HAP-1 (cell line): ENCODE results near the gene KRTAP10-4.
"Not testable (repeated sequence)": the region's sequence is repeated elsewhere in the genome, so short reads cannot be mapped to it uniquely, and the experiment has no call there.

Experiments used
- DNase-seq, 2 experiments: peaks; one replicate each; pipeline ENCODE4 v3.0.0-alpha.2; 2016 to 2020; ENCODE audit warnings: low spot score in 2 of 2
- H3K27me3 ChIP-seq: fragments of 250-450 bp; sonication (Bioruptor Pico); 2 replicates; pipeline ENCODE4 v1.5.1; 2020; ENCODE audit warnings: low read depth, mild to moderate bottlenecking, moderate library complexity
- H3K36me3 ChIP-seq: fragments of 250-450 bp; sonication (Bioruptor Pico); replicated peaks from 2 replicates; pipeline ENCODE4 v1.5.1; 2020; ENCODE audit warnings: mild to moderate bottlenecking
- H3K4me1 ChIP-seq: fragments of 250-450 bp; sonication (Bioruptor Pico); 2 replicates; pipeline ENCODE4 v1.5.1; 2020; ENCODE audit warnings: mild to moderate bottlenecking
- H3K4me3 ChIP-seq: fragments of 250-450 bp; sonication (Bioruptor Pico); 2 replicates; pipeline ENCODE4 v1.5.1; 2020; ENCODE audit warnings: mild to moderate bottlenecking, moderate library complexity
- H3K9me3 ChIP-seq: fragments of 250-450 bp; sonication (Bioruptor Pico); 2 replicates; pipeline ENCODE4 v1.5.1; 2020; ENCODE audit warnings: mild to moderate bottlenecking, moderate library complexity
- in situ Hi-C: fragments of 300-500 bp; cut with MboI; formaldehyde crosslinking; loops from 3 replicates; pipeline ENCODE4 v1.14.3; 2020; ENCODE audit warnings: low sequenced_read_pairs, inconsistent platforms, mixed read lengths

Gene KRTAP10-4

GRCh38 chr21:44558329-44558675, 15.2 kb upstream of the KRTAP10-4 start:
- DNase-seq, H3K9me3 ChIP-seq, H3K4me1 ChIP-seq, H3K36me3 ChIP-seq, in situ Hi-C loops, H3K4me3 ChIP-seq: not testable (repeated sequence)
- peaks cover 22% of the 10 kb centered on the region for H3K27me3 ChIP-seq

GRCh38 chr21:44558695-44559094, 14.8 kb upstream of the KRTAP10-4 start, which contains the start of gene KRTAP10-3:
Gene KRTAP10-3, minus strand, starts transcription at chr21:44558795. Its CDS starts 80 bp downstream, at chr21:44558715.
- Histone ChIP-seq H3K36me3 (no peaks in the 10 kb centered on the region), H3K27me3 (peaks cover 19% of the 10 kb centered on the region), H3K4me3 (no peak within 1 kb of the TSS), H3K9me3 (no peaks in the 10 kb centered on the region), H3K4me1 (no peaks in the 10 kb centered on the region)
- in situ Hi-C loops: no loop called here
- no peak for DNase-seq

GRCh38 chr21:44564099-44564498, 9.4 kb upstream of the KRTAP10-4 start:
- in situ Hi-C loops: no loop called here
- Histone ChIP-seq H3K4me1 (no peaks in the 10 kb centered on the region), H3K27me3 (no peaks in the 10 kb centered on the region; the same call in 1 of the 2 replicates), H3K36me3 (no peaks in the 10 kb centered on the region), H3K9me3 (no peaks in the 10 kb centered on the region), H3K4me3 (no peak overlapping the region)
- no peak for DNase-seq

GRCh38 chr21:44564886-44565598, 8.5 kb upstream of the KRTAP10-4 start:
- Histone ChIP-seq H3K36me3 (no peaks in the 10 kb centered on the region), H3K4me3 (no peak overlapping the region), H3K9me3 (no peaks in the 10 kb centered on the region), H3K27me3 (no peaks in the 10 kb centered on the region; the same call in 1 of the 2 replicates), H3K4me1 (no peaks in the 10 kb centered on the region)
- no peak for DNase-seq
- in situ Hi-C loops: no loop called here

- H3K36me3 ChIP-seq: no peaks in the 10 kb centered on the region
- no peak overlapping the region for H3K4me3 ChIP-seq
- H3K9me3 ChIP-seq: no peaks in the 10 kb centered on the region
- H3K4me1 ChIP-seq: no peaks in the 10 kb centered on the region
- in situ Hi-C loops: no loop called here
- DNase-seq: no peak
- H3K27me3 ChIP-seq: no peaks in the 10 kb centered on the region
These were observed 7.1 kb upstream of the KRTAP10-4 start for GRCh38 chr21:44566403-44566802.

GRCh38 chr21:44567481-44568171, 5.9 kb upstream of the KRTAP10-4 start:
- in situ Hi-C loops: no loop called here

GRCh38 chr21:44568261-44568660, 5.3 kb upstream of the KRTAP10-4 start:
- in situ Hi-C loops: no loop called here
- H3K4me3 ChIP-seq: no peak overlapping the region
- H3K4me1 ChIP-seq: no peaks in the 10 kb centered on the region
- DNase-seq: no peak
- no peaks in the 10 kb centered on the region for H3K27me3 ChIP-seq
- no peaks in the 10 kb centered on the region for H3K9me3 ChIP-seq
- no peaks in the 10 kb centered on the region for H3K36me3 ChIP-seq

More at GRCh38 chr21:44567481-44568171, 5.9 kb upstream of the KRTAP10-4 start:
- H3K4me1 ChIP-seq: no peaks in the 10 kb centered on the region
- no peaks in the 10 kb centered on the region for H3K36me3 ChIP-seq
- no peaks in the 10 kb centered on the region for H3K9me3 ChIP-seq
- DNase-seq: no peak
- no peaks in the 10 kb centered on the region for H3K27me3 ChIP-seq
- H3K4me3 ChIP-seq: no peak overlapping the region

GRCh38 chr21:44568667-44569556, 4.6 kb upstream of the KRTAP10-4 start:
- H3K36me3 ChIP-seq: no peaks in the 10 kb centered on the region
- in situ Hi-C loops: no loop called here
- no peaks in the 10 kb centered on the region for H3K4me1 ChIP-seq

GRCh38 chr21:44569861-44570517, 3.5 kb upstream of the KRTAP10-4 start:
- no peak for DNase-seq
- H3K27me3 ChIP-seq: no peaks in the 10 kb centered on the region
- H3K4me3 ChIP-seq: no peak overlapping the region
- H3K9me3 ChIP-seq: no peaks in the 10 kb centered on the region
- H3K4me1 ChIP-seq: no peaks in the 10 kb centered on the region
- no peaks in the 10 kb centered on the region for H3K36me3 ChIP-seq
- in situ Hi-C loops: no loop called here

More at GRCh38 chr21:44568667-44569556, 4.6 kb upstream of the KRTAP10-4 start:
- H3K27me3 ChIP-seq: no peaks in the 10 kb centered on the region
- no peak overlapping the region for H3K4me3 ChIP-seq
- H3K9me3 ChIP-seq: no peaks in the 10 kb centered on the region
- DNase-seq: no peak

- no peaks in the 10 kb centered on the region for H3K27me3 ChIP-seq
- H3K4me1 ChIP-seq: no peaks in the 10 kb centered on the region
- no peak overlapping the region for H3K4me3 ChIP-seq
- in situ Hi-C loops: no loop called here
- no peaks in the 10 kb centered on the region for H3K9me3 ChIP-seq
- DNase-seq: no peak
- no peaks in the 10 kb centered on the region for H3K36me3 ChIP-seq
These were observed 2.2 kb upstream of the KRTAP10-4 start for GRCh38 chr21:44571296-44571695.

- no peaks in the 10 kb centered on the region for H3K9me3 ChIP-seq
- DNase-seq: no peak
- no peaks in the 10 kb centered on the region for H3K27me3 ChIP-seq
- no peaks in the 10 kb centered on the region for H3K36me3 ChIP-seq
- H3K4me1 ChIP-seq: no peaks in the 10 kb centered on the region
- in situ Hi-C loops: no loop called here
- H3K4me3 ChIP-seq: no peak overlapping the region
These were observed 1.4 kb upstream of the KRTAP10-4 start for GRCh38 chr21:44571844-44572782.

- in situ Hi-C loops: no loop called here
- H3K27me3 ChIP-seq: no peaks in the 10 kb centered on the region
- no peak for DNase-seq
These were observed 458 bp upstream of the KRTAP10-4 start for GRCh38 chr21:44572959-44573583.

More at GRCh38 chr21:44572959-44573583, 458 bp upstream of the KRTAP10-4 start:
- Histone ChIP-seq H3K36me3 (no peaks in the 10 kb centered on the region), H3K4me3 (no peak overlapping the region), H3K4me1 (no peaks in the 10 kb centered on the region), H3K9me3 (no peaks in the 10 kb centered on the region)
